IMR-90 (cell line): ENCODE data around the gene COPZ1. TPM values are rescaled to one million over a fixed set of nuclear protein-coding genes. Genes with fewer than 3 reads are reported as not detected.

Experiments
- ATAC-seq: fragments of 200-7000 bp; cut with Tn5 transposase; 2 replicates; pipeline ENCODE4 v1.9.1; 2020; ENCODE audit warnings: low read depth, mild to moderate bottlenecking, moderate library complexity
- BruUV-seq: library from RNA; stranded (reverse); fragments of 400-500 nt; replicated peaks from 2 replicates; lab custom pipeline; 2021; lab: Mats Ljungman, UMichigan
- CTCF ChIA-PET: fragments of 300-600 bp; formaldehyde crosslinking; extraction: SDS; loops from one replicate; lab custom pipeline; 2021; ENCODE audit warnings: antibody characterized with exemption; lab: Yijun Ruan, JAX
- POLR2A ChIA-PET: fragments of 300-600 bp; sonication (Branson Sonifier 250); formaldehyde crosslinking; loops from one replicate; lab custom pipeline; 2022; ENCODE audit warnings: antibody characterized with exemption; ENCODE audit not compliant: unreplicated experiment; lab: Charles Lee
- DNase-seq: peaks from one replicate; pipeline ENCODE4 v3.0.0; 2013
- H2AFZ ChIP-seq: replicated peaks from 2 replicates; pipeline ENCODE3; 2013; ENCODE audit warnings: low read length, mild to moderate bottlenecking; ENCODE audit not compliant: poor library complexity
- H2AK5ac ChIP-seq: 2 replicates; pipeline ENCODE4 v1.6.1; 2013; ENCODE audit warnings: low read depth, low read length, inconsistent platforms
- H2AK9ac ChIP-seq: replicated peaks from 2 replicates; pipeline ENCODE3; 2013; ENCODE audit warnings: mild to moderate bottlenecking, low read depth, low read length, moderate library complexity; ENCODE audit not compliant: poor library complexity
- H2BK120ac ChIP-seq: 2 replicates; pipeline ENCODE4 v1.6.1; 2013; ENCODE audit warnings: low read depth, low read length, inconsistent platforms
- H2BK15ac ChIP-seq: 3 replicates; pipeline ENCODE4 v1.6.1; 2013; ENCODE audit warnings: low read depth, low read length, inconsistent platforms
- H2BK20ac ChIP-seq: 2 replicates; pipeline ENCODE4 v1.6.1; 2013; ENCODE audit warnings: low read depth, mild to moderate bottlenecking, inconsistent platforms, low read length, moderate library complexity
- H2BK5ac ChIP-seq: 2 replicates; pipeline ENCODE4 v1.6.1; 2013; ENCODE audit warnings: mild to moderate bottlenecking, low read depth, low read length, inconsistent platforms; ENCODE audit not compliant: poor library complexity, severe bottlenecking
- H3K14ac ChIP-seq: replicated peaks from 2 replicates; pipeline ENCODE4 v1.6.1; 2013; ENCODE audit warnings: low read depth, low read length, inconsistent platforms
- H3K18ac ChIP-seq: 2 replicates; pipeline ENCODE4 v1.6.1; 2013; ENCODE audit warnings: low read depth, low read length, control low read depth
- H3K23ac ChIP-seq: 2 replicates; pipeline ENCODE4 v1.6.1; 2013; ENCODE audit warnings: low read depth, low read length, inconsistent platforms
- H3K27ac ChIP-seq: 2 replicates; pipeline ENCODE4 v1.5.1; 2013; ENCODE audit warnings: mild to moderate bottlenecking, control low read depth, low read length; ENCODE audit not compliant: insufficient read depth
- H3K27me3 ChIP-seq: 2 replicates; pipeline ENCODE4 v1.6.1; 2013; ENCODE audit warnings: low read length; ENCODE audit not compliant: control insufficient read depth, insufficient read depth
- H3K36me3 ChIP-seq: 2 replicates; pipeline ENCODE4 v1.6.1; 2013; ENCODE audit warnings: low read length, mixed read lengths; ENCODE audit not compliant: control insufficient read depth, insufficient read depth
- H3K4ac ChIP-seq: 2 replicates; pipeline ENCODE4 v1.6.1; 2013; ENCODE audit warnings: low read depth, low read length, inconsistent platforms
- H3K4me1 ChIP-seq: 2 replicates; pipeline ENCODE4 v1.6.1; 2013; ENCODE audit warnings: low read length, mixed read lengths; ENCODE audit not compliant: control insufficient read depth, insufficient read depth
- H3K4me2 ChIP-seq: 2 replicates; pipeline ENCODE4 v1.6.1; 2013; ENCODE audit warnings: low read depth, mild to moderate bottlenecking, control low read depth, low read length, moderate library complexity
- H3K4me3 ChIP-seq: 2 replicates; pipeline ENCODE4 v1.5.1; 2013; ENCODE audit warnings: low read depth, mild to moderate bottlenecking, control low read depth, low read length, moderate library complexity; ENCODE audit not compliant: insufficient read depth
- H3K56ac ChIP-seq: 2 replicates; pipeline ENCODE4 v1.6.1; 2013; ENCODE audit warnings: low read length, inconsistent platforms; ENCODE audit not compliant: insufficient read depth; ENCODE audit errors: extremely low read depth
- H3K79me1 ChIP-seq, 2 experiments: 2 replicates each; pipeline ENCODE4 v1.6.1; 2013; ENCODE audit warnings: low read length in 2 of 2, inconsistent platforms in 1 of 2, low read depth in 1 of 2
- H3K9ac ChIP-seq: 2 replicates; pipeline ENCODE4 v1.6.1; 2013; ENCODE audit warnings: low read depth, low read length, control low read depth
- H3K9me1 ChIP-seq: 2 replicates; pipeline ENCODE4 v1.6.1; 2013; ENCODE audit warnings: low read length, inconsistent platforms; ENCODE audit not compliant: insufficient read depth
- H3K9me3 ChIP-seq: 2 replicates; pipeline ENCODE4 v1.6.1; 2013; ENCODE audit warnings: low read length; ENCODE audit not compliant: control insufficient read depth, insufficient read depth
- H4K20me1 ChIP-seq: 2 replicates; pipeline ENCODE4 v1.6.1; 2013; ENCODE audit warnings: low read length, inconsistent platforms; ENCODE audit not compliant: insufficient read depth
- H4K5ac ChIP-seq: 2 replicates; pipeline ENCODE4 v1.6.1; 2013; ENCODE audit warnings: mild to moderate bottlenecking, low read depth, low read length, control low read depth
- H4K8ac ChIP-seq, 2 experiments: 2 replicates each; pipeline ENCODE4 v1.6.1; 2013; ENCODE audit warnings: low read depth in 2 of 2, low read length in 2 of 2, control low read depth in 1 of 2, inconsistent platforms in 1 of 2
- H4K91ac ChIP-seq: 2 replicates; pipeline ENCODE4 v1.6.1; 2013; ENCODE audit warnings: low read depth, low read length, inconsistent platforms; ENCODE audit not compliant: insufficient read depth
- RAD21 ChIP-seq: IDR thresholded peaks from 2 replicates; pipeline ENCODE4 v1.6.1; 2012; ENCODE audit warnings: low read length, improper control_type of control experiment
- WGBS, 2 experiments: methylation state at CpG; one replicate each; pipeline versions ENCODE4 v1.1.5 to v1.1.7; 2013; ENCODE audit warnings: missing lambda C conversion rate in 2 of 2; ENCODE audit not compliant: insufficient read length in 1 of 2; ENCODE audit errors: extremely low coverage in 2 of 2; 5-methylcytosine and 5-hydroxymethylcytosine counted together
- dilution Hi-C: fragments of 300-500 bp; cut with HindIII; formaldehyde crosslinking; loops from one replicate; pipeline ENCODE4 v1.14.3; 2018; ENCODE audit warnings: low sequenced_read_pairs; ENCODE audit not compliant: unreplicated experiment
- in situ Hi-C: fragments of 300-500 bp; cut with MboI; formaldehyde crosslinking; loops from 3 replicates; pipeline ENCODE4 v1.14.3; 2019; ENCODE audit warnings: low sequenced_read_pairs, inconsistent platforms, mixed read lengths
- intact Hi-C: fragments of 100-400 bp; cut with micrococcal nuclease; formaldehyde crosslinking; loops from 2 replicates; pipeline ENCODE4 v1.10.0; 2022
- polyA plus RNA-seq, 3 experiments: library from polyadenylated mRNA; depleted of rRNA; stranded (reverse); fragments of >200 nt; gene quantifications; 2 replicates each; pipeline ENCODE4 v1.2.3, GENCODE V29; 2012; ENCODE audit warnings: low replicate concordance in 1 of 3
- total RNA-seq: library from RNA; depleted of rRNA; stranded (reverse); fragments of >200 nt; gene quantifications from 2 replicates; pipeline ENCODE4 v1.2.3, GENCODE V29; 2012

COPZ1 gene
- total and polyA plus RNA-seq, 2 of the 4 experiments (the other 2 are of a cell fraction): 187 to 382 TPM

- no peak overlapping the region for H3K9ac ChIP-seq
- H3K27me3 ChIP-seq: no peaks in the 10 kb centered on the region
- no peak overlapping the region for H4K5ac ChIP-seq
- H2AK5ac ChIP-seq: no peak overlapping the region
- no peak overlapping the region for H2AFZ ChIP-seq
- no peak overlapping the region for H3K18ac ChIP-seq
- DNase-seq (no peak), ATAC-seq (no peak)
- no peak overlapping the region for H3K4me2 ChIP-seq
- H4K20me1 ChIP-seq: no peaks in the 10 kb centered on the region
- no TSS peak for BruUV-seq
- in situ Hi-C loops: no loop called here
- peaks cover 3% of the 10 kb centered on the region; the same call in 1 of the 2 replicates for H3K36me3 ChIP-seq
- H2BK15ac ChIP-seq: no peak overlapping the region
- no peak overlapping the region for H3K23ac ChIP-seq
- CTCF ChIA-PET: interaction anchor here (0.7 to 1.2 kb wide), 2 partner anchors 12 to 60 kb away, joined by 3 to 5 read pairs; no protein-coding TSS in a partner anchor
- intact Hi-C loops: no loop called here
- no peak overlapping the region for H3K56ac ChIP-seq
- no peaks in the 10 kb centered on the region for H3K79me1 ChIP-seq
- no peak overlapping the region for H2BK120ac ChIP-seq
- no peak overlapping the region for H2BK5ac ChIP-seq
- no peak overlapping the region for H4K8ac ChIP-seq
- dilution Hi-C loops: no loop called here
- no peak for TF ChIP-seq RAD21
- H4K91ac ChIP-seq: no peak overlapping the region
- WGBS, 2 experiments: 85% methylated on average over 2 of the region's 3 CpGs; no CpG with 5 or more reads in 1 of the 2 experiments
- H2BK20ac ChIP-seq: no peak overlapping the region
- H3K4ac ChIP-seq: no peak overlapping the region
- H3K4me1 ChIP-seq: peaks cover 13% of the 10 kb centered on the region
- no peak overlapping the region for H3K14ac ChIP-seq
- H3K9me1 ChIP-seq: no peaks in the 10 kb centered on the region; the same call in 1 of the 2 replicates
- POLR2A ChIA-PET: no interaction called here
- no peaks in the 10 kb centered on the region for H3K9me3 ChIP-seq
- H2AK9ac ChIP-seq: no peak overlapping the region
- H3K4me3 ChIP-seq: no peak overlapping the region
- no peak overlapping the region for H3K27ac ChIP-seq
Measured at GRCh38 chr12:54387114-54387467, 62.2 kb downstream of the COPZ1 start.
